GM12878 (cell line): ENCODE results near the gene RSPO3.

Experiments used
- EP300 ChIP-seq, 2 experiments: fragments of 150-350 bp in 1 of 2; IDR thresholded peaks; 2 replicates each; pipeline ENCODE4 v1.6.1; 2011 to 2012; ENCODE audit warnings: low read depth in 2 of 2, low read length in 2 of 2, borderline replicate concordance in 1 of 2, improper control_type of control experiment in 1 of 2, inconsistent platforms in 1 of 2; ENCODE audit not compliant: control insufficient read depth in 1 of 2
- EZH2 ChIP-seq: IDR thresholded peaks from 2 replicates; pipeline ENCODE4 v1.6.1; 2012; ENCODE audit warnings: low read depth, mild to moderate bottlenecking, control low read depth, inconsistent platforms, low read length, borderline replicate concordance; ENCODE audit not compliant: control insufficient read depth
- FOXM1 ChIP-seq: IDR thresholded peaks from 2 replicates; pipeline ENCODE4 v1.6.1; 2012; ENCODE audit warnings: low read depth, mild to moderate bottlenecking, inconsistent platforms, low read length, moderate library complexity
- IRF4 ChIP-seq: IDR thresholded peaks from 2 replicates; pipeline ENCODE4 v1.6.1; 2011; ENCODE audit warnings: low read depth, low read length
- NBN ChIP-seq: fragments of 450-650 bp; IDR thresholded peaks from 2 replicates; pipeline ENCODE4 v1.6.1; 2016
- REST ChIP-seq: IDR thresholded peaks from 2 replicates; pipeline ENCODE4 v1.6.1; 2012; ENCODE audit warnings: mild to moderate bottlenecking, low read depth, low read length
- RFX5 ChIP-seq: IDR thresholded peaks from 2 replicates; pipeline ENCODE4 v1.6.1; 2011; ENCODE audit warnings: low read depth, low read length, improper control_type of control experiment
- TF ChIP-seq, protein P1 (sequence below), 3 experiments: IDR thresholded peaks in 2 of 3; conservative IDR thresholded peaks in 1 of 3; 2 replicates each; pipeline ENCODE4 v1.5.1; 2011; ENCODE audit warnings: low read depth in 3 of 3, low read length in 3 of 3, mild to moderate bottlenecking in 3 of 3, control low read depth in 2 of 3, moderate library complexity in 2 of 3, inconsistent platforms in 1 of 3, mixed read lengths in 1 of 3; ENCODE audit not compliant: control insufficient read depth in 2 of 3, insufficient read depth in 1 of 3; ENCODE audit errors: extremely low read depth in 1 of 3

- TF ChIP-seq NBN: no peak
- no peak for TF ChIP-seq EZH2
- no peak for TF ChIP-seq EP300 (IDR thresholded peaks at IDR 0.05; ENCODE audit: borderline replicate concordance in 1 of 2, control insufficient read depth in 1 of 2, low read depth in 2 of 2, low read length in 2 of 2)
- TF ChIP-seq REST: no peak
- TF ChIP-seq FOXM1: no peak
- TF ChIP-seq, protein P1, sequence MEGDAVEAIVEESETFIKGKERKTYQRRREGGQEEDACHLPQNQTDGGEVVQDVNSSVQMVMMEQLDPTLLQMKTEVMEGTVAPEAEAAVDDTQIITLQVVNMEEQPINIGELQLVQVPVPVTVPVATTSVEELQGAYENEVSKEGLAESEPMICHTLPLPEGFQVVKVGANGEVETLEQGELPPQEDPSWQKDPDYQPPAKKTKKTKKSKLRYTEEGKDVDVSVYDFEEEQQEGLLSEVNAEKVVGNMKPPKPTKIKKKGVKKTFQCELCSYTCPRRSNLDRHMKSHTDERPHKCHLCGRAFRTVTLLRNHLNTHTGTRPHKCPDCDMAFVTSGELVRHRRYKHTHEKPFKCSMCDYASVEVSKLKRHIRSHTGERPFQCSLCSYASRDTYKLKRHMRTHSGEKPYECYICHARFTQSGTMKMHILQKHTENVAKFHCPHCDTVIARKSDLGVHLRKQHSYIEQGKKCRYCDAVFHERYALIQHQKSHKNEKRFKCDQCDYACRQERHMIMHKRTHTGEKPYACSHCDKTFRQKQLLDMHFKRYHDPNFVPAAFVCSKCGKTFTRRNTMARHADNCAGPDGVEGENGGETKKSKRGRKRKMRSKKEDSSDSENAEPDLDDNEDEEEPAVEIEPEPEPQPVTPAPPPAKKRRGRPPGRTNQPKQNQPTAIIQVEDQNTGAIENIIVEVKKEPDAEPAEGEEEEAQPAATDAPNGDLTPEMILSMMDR (IDR thresholded peaks at IDR 0.05 in 2 of 3, conservative IDR thresholded peaks at IDR 0.05 in 1 of 3; ENCODE audit: control insufficient read depth in 2 of 3, extremely low read depth in 1 of 3, insufficient read depth in 1 of 3, low read depth in 3 of 3, low read length in 3 of 3): no peak
- TF ChIP-seq RFX5: no peak
- TF ChIP-seq IRF4: no peak
Measured at GRCh38 chr6:127160484-127160883, 42.0 kb downstream of the RSPO3 start.
